OCI-LY1 (cell line): ENCODE data around the gene SASH3.
A peak's percentile ranks its signal among the peaks of the same experiment; 100 is the strongest.

Experiments
- H2AFZ ChIP-seq: fragments of 200-600 bp; sonication (generic), shearing (Covaris generic); 2 replicates; pipeline ENCODE4 v1.6.0; 2014; ENCODE audit warnings: antibody characterized with exemption, mild to moderate bottlenecking, low read length
- H3F3A ChIP-seq: fragments of 200-600 bp; sonication (generic), shearing (Covaris generic); 2 replicates; pipeline ENCODE4 v1.6.0; 2014; ENCODE audit warnings: mild to moderate bottlenecking, antibody characterized with exemption, low read length, moderate library complexity; ENCODE audit not compliant: insufficient read depth
- H3K27ac ChIP-seq: fragments of 200-600 bp; sonication (generic); 2 replicates; pipeline ENCODE4 v1.5.1; 2014; ENCODE audit warnings: low read length, mixed run types, mild to moderate bottlenecking, low read depth; ENCODE audit not compliant: poor library complexity, severe bottlenecking
- H3K27me3 ChIP-seq: fragments of 200-600 bp; sonication (generic); 2 replicates; pipeline ENCODE4 v1.6.0; 2014; ENCODE audit warnings: antibody characterized with exemption, mild to moderate bottlenecking, low read length, moderate library complexity; ENCODE audit not compliant: insufficient read depth
- H3K36me3 ChIP-seq: fragments of 200-600 bp; sonication (generic); 2 replicates; pipeline ENCODE4 v1.6.1; 2014; ENCODE audit warnings: mild to moderate bottlenecking, antibody characterized with exemption, low read length, moderate library complexity, mixed read lengths; ENCODE audit not compliant: insufficient read depth
- H3K4me1 ChIP-seq: fragments of 200-600 bp; sonication (generic); 2 replicates; pipeline ENCODE4 v1.5.1; 2014; ENCODE audit warnings: mild to moderate bottlenecking, low read length, moderate library complexity; ENCODE audit not compliant: insufficient read depth, severe bottlenecking
- H3K4me2 ChIP-seq: fragments of 200-600 bp; sonication (generic), shearing (Covaris generic); 2 replicates; pipeline ENCODE4 v1.6.1; 2014; ENCODE audit warnings: low read length
- H3K4me3 ChIP-seq: fragments of 200-600 bp; sonication (generic); 2 replicates; pipeline ENCODE4 v1.5.1; 2014; ENCODE audit warnings: low read length, low read depth, mild to moderate bottlenecking, mixed read lengths; ENCODE audit not compliant: poor library complexity, severe bottlenecking
- H3K79me2 ChIP-seq: fragments of 200-600 bp; shearing (Covaris generic); 2 replicates; pipeline ENCODE4 v1.6.1; 2016; ENCODE audit warnings: mixed run types, low read length, mixed read lengths; ENCODE audit not compliant: insufficient read depth
- H3K9ac ChIP-seq: fragments of 200-600 bp; sonication (generic), shearing (Covaris generic); 2 replicates; pipeline ENCODE4 v1.6.1; 2014; ENCODE audit warnings: mild to moderate bottlenecking, low read length, mixed read lengths
- H3K9me2 ChIP-seq: fragments of 200-600 bp; sonication (generic), shearing (Covaris generic); 2 replicates; pipeline ENCODE4 v1.6.1; 2014; ENCODE audit warnings: low read depth, mild to moderate bottlenecking, low read length, mixed read lengths
- H3K9me3 ChIP-seq: fragments of 200-600 bp; shearing (Covaris generic); 2 replicates; pipeline ENCODE4 v1.6.1; 2014; ENCODE audit warnings: low read length, mixed read lengths
- H4K20me1 ChIP-seq: fragments of 200-600 bp; sonication (generic), shearing (Covaris generic); 2 replicates; pipeline ENCODE4 v1.6.0; 2016; ENCODE audit warnings: mild to moderate bottlenecking, low read length; ENCODE audit not compliant: insufficient read depth
- EZH2 ChIP-seq: fragments of 200-600 bp; sonication (generic), shearing (Covaris generic); IDR thresholded peaks from 2 replicates; pipeline ENCODE4 v1.8.0; 2017; ENCODE audit warnings: borderline replicate concordance, mixed run types, mild to moderate bottlenecking, antibody characterized with exemption, low read length, moderate library complexity, mixed read lengths
- TF ChIP-seq, protein P1 (sequence below): fragments of 200-600 bp; sonication (generic), shearing (Covaris generic); IDR thresholded peaks from 2 replicates; pipeline ENCODE4 v1.5.1; 2017; ENCODE audit warnings: mild to moderate bottlenecking, antibody characterized with exemption, low read length, moderate library complexity, mixed read lengths

Gene SASH3

DNA sequence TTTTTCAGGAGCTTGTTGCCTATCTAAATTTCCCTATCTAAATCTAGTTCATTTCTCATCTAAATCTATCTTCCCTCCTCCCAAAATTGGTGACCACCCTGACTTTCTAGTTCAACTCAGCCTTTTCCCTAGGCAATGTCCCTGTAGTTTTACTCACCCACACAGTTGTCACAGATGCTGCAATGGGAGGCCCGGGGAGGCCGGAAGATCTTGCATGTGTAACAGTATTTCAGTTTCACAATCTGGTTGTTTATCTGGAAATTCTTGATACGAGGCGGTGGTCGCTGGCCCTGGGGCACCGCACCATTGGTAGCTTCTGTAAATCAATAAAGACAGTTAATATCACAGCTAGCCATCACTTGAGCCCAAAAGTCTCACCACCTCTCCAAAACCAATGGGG, 43.8 kb downstream of the SASH3 start:
- Histone ChIP-seq H3F3A (no peaks in the 10 kb centered on the region), H3K4me2 (peak overlapping the region; percentile 23; the same call in 1 of the 2 replicates), H3K27ac (peak overlapping the region; percentile 74)

DNA sequence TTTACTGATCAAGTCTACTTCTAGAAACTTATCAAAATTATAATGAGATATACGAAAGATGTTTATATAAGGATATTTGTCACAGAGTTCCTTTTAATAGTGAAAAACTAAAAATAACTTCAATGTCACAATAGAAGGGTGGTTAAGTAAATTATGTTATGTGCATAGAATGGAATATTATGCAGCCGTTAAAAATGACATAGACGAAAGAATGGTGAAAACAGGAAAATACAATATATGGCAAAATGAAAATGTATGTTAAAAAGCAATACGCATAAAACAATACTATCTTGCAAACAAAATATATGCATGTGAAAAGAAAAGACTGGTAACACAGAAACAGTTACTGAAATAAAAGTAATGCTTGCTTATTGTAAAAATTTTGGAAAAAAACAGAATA, 44.9 kb downstream of the SASH3 start:
- TF ChIP-seq, protein P1, sequence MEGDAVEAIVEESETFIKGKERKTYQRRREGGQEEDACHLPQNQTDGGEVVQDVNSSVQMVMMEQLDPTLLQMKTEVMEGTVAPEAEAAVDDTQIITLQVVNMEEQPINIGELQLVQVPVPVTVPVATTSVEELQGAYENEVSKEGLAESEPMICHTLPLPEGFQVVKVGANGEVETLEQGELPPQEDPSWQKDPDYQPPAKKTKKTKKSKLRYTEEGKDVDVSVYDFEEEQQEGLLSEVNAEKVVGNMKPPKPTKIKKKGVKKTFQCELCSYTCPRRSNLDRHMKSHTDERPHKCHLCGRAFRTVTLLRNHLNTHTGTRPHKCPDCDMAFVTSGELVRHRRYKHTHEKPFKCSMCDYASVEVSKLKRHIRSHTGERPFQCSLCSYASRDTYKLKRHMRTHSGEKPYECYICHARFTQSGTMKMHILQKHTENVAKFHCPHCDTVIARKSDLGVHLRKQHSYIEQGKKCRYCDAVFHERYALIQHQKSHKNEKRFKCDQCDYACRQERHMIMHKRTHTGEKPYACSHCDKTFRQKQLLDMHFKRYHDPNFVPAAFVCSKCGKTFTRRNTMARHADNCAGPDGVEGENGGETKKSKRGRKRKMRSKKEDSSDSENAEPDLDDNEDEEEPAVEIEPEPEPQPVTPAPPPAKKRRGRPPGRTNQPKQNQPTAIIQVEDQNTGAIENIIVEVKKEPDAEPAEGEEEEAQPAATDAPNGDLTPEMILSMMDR = no peak
- TF ChIP-seq EZH2 = no peak
- Histone ChIP-seq H3K4me3 (no peak overlapping the region), H3K27me3 (no peaks in the 10 kb centered on the region), H3K9ac (no peak overlapping the region), H3K79me2 (no peaks in the 10 kb centered on the region), H3K27ac (no peak overlapping the region), H2AFZ (no peak overlapping the region), H4K20me1 (no peaks in the 10 kb centered on the region), H3K36me3 (peaks cover 22% of the 10 kb centered on the region), H3F3A (no peaks in the 10 kb centered on the region), H3K4me2 (no peak overlapping the region), H3K4me1 (peaks cover 26% of the 10 kb centered on the region), H3K9me2 (no peaks in the 10 kb centered on the region), H3K9me3 (no peaks in the 10 kb centered on the region)

More for the DNA sequence above, 43.8 kb downstream of the SASH3 start:
- Histone ChIP-seq H3K36me3 (peaks cover 12% of the 10 kb centered on the region), H3K4me3 (no peak overlapping the region), H3K9me2 (no peaks in the 10 kb centered on the region), H4K20me1 (no peaks in the 10 kb centered on the region), H3K9me3 (no peaks in the 10 kb centered on the region), H3K79me2 (no peaks in the 10 kb centered on the region), H2AFZ (no peak overlapping the region), H3K27me3 (no peaks in the 10 kb centered on the region), H3K4me1 (peaks cover 26% of the 10 kb centered on the region), H3K9ac (peak overlapping the region; percentile 32; the same call in 1 of the 2 replicates)
- TF ChIP-seq EZH2 = no peak
- TF ChIP-seq, protein P1 = no peak

DNA sequence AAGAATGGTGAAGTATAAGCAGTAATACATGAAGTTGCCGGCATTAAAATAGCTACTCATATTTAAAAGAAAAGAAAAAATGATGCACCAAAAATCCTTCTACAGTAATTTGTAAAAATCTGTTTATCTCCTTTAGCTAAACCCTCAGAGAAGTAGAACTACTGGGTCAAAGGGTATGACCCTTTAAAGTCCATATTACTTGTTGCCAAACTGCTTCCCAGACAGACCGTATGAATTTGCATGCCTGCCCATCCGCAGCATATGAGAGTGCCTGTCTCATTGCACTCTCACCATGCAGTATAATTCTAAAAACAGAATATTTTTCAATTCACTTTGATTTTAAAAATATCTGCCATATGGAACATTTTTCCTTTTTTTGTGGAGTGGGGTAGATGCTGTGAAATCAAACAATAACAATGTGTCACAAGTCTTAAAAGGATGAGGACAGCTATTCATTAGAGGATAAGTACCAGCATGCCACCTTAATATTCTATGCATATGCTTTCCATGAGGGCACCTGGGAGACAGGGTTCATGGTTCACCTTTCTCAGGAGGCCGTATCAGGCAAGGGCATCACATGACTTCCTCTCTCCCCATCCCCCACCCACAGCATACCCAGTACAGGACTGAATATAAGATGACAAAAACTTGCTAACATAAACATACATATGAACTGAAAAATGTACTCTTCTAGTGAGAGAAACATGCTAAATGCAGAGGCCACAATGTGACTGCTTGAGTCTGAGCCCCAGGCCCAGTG, 46.2 kb downstream of the SASH3 start:
- Histone ChIP-seq H2AFZ (no peak overlapping the region), H3K9me3 (no peaks in the 10 kb centered on the region), H3K36me3 (peaks cover 25% of the 10 kb centered on the region), H3K4me1 (peaks cover 26% of the 10 kb centered on the region), H3K27ac (peak overlapping the region; percentile 83), H3K9me2 (no peaks in the 10 kb centered on the region), H3K79me2 (no peaks in the 10 kb centered on the region), H3K27me3 (no peaks in the 10 kb centered on the region), H3K4me2 (peak overlapping the region; percentile 9; the same call in 1 of the 2 replicates), H3K4me3 (no peak overlapping the region), H3K9ac (no peak overlapping the region), H3F3A (no peaks in the 10 kb centered on the region), H4K20me1 (no peaks in the 10 kb centered on the region)
- TF ChIP-seq EZH2 = no peak
- TF ChIP-seq, protein P1 = no peak
